Endothelial cell of umbilical vein (primary cell): Measurements from ENCODE around the gene USP40. TPM values are rescaled to one million over a fixed set of nuclear protein-coding genes. Genes with fewer than 3 reads are reported as not detected.

ENCODE experiments used
- BruUV-seq: library from RNA; stranded (reverse); fragments of 400-500 nt; replicated peaks from 2 replicates; lab custom pipeline; 2021; lab: Mats Ljungman, UMichigan
- CTCF ChIA-PET: fragments of 300-600, 350-600 bp; sonication (Branson Sonifier 250); formaldehyde crosslinking; loops from one replicate; lab custom pipeline; 2021; ENCODE audit warnings: antibody characterized with exemption, inconsistent platforms; lab: Charles Lee
- POLR2A ChIA-PET: fragments of 300-600, 350-600 bp; sonication (Branson Sonifier 250); formaldehyde crosslinking; loops from one replicate; lab custom pipeline; 2021; ENCODE audit warnings: antibody characterized with exemption, inconsistent platforms; lab: Charles Lee
- DNase-seq: peaks from one replicate; pipeline ENCODE4 v3.0.0-alpha.2; 2011; ENCODE audit warnings: low read depth, low spot score
- FAIRE-seq: peaks from 2 replicates; lab custom pipeline; 2011; peaks lifted over from hg19 to GRCh38; lab: Jason Lieb, UNC
- H2AFZ ChIP-seq: 2 replicates; pipeline ENCODE4 v1.6.0; 2012; ENCODE audit warnings: low read depth, low read length, control low read depth, inconsistent platforms
- H3K27ac ChIP-seq: 2 replicates; pipeline ENCODE4 v1.5.1; 2011; ENCODE audit warnings: low read depth, mild to moderate bottlenecking, control low read depth, low read length, moderate library complexity; ENCODE audit not compliant: insufficient read depth
- H3K27me3 ChIP-seq, 2 experiments: 2 replicates each; pipeline versions ENCODE4 v1.6.0 to v1.6.1; 2011; ENCODE audit warnings: low read length in 2 of 2, mixed read lengths in 1 of 2; ENCODE audit not compliant: control insufficient read depth in 2 of 2, insufficient read depth in 2 of 2
- H3K36me3 ChIP-seq, 2 experiments: 2 replicates in 1 of 2; 3 replicates in 1 of 2; pipeline ENCODE4 v1.5.1; 2011; ENCODE audit warnings: low read length in 2 of 2, mild to moderate bottlenecking in 1 of 2, moderate library complexity in 1 of 2; ENCODE audit not compliant: control insufficient read depth in 2 of 2, insufficient read depth in 2 of 2; ENCODE audit errors: extremely low read depth in 1 of 2
- H3K4me1 ChIP-seq: 3 replicates; pipeline ENCODE4 v1.5.1; 2011; ENCODE audit warnings: mild to moderate bottlenecking, low read length; ENCODE audit not compliant: control insufficient read depth, insufficient read depth; ENCODE audit errors: extremely low read depth
- H3K4me2 ChIP-seq: 2 replicates; pipeline ENCODE4 v1.6.1; 2011; ENCODE audit warnings: low read length, control low read depth, mixed read lengths; ENCODE audit not compliant: insufficient read depth
- H3K4me3 ChIP-seq, 3 experiments: fragments of 200-600 bp in 1 of 3; sonication (generic), shearing (Covaris generic) in 1 of 3; replicated peaks in 1 of 3; 2 replicates each; pipeline ENCODE4 v1.5.1; 2011 to 2016; ENCODE audit warnings: control low read depth in 3 of 3, low read length in 3 of 3, mild to moderate bottlenecking in 2 of 3, inconsistent platforms in 1 of 3, low read depth in 1 of 3, moderate library complexity in 1 of 3; ENCODE audit not compliant: insufficient read depth in 1 of 3
- H3K79me2 ChIP-seq: 2 replicates; pipeline ENCODE4 v1.6.0; 2012; ENCODE audit warnings: low read length, inconsistent platforms; ENCODE audit not compliant: control insufficient read depth, insufficient read depth
- H3K9ac ChIP-seq: replicated peaks from 2 replicates; pipeline ENCODE3; 2011; ENCODE audit warnings: low read length, control low read depth; ENCODE audit not compliant: insufficient read depth; ENCODE audit errors: extremely low read depth
- H3K9me1 ChIP-seq: replicated peaks from 3 replicates; pipeline ENCODE4 v1.6.0; 2011; ENCODE audit warnings: mild to moderate bottlenecking, low read length; ENCODE audit not compliant: control insufficient read depth, insufficient read depth; ENCODE audit errors: extremely low read depth
- H3K9me3 ChIP-seq: replicated peaks from 2 replicates; pipeline ENCODE4 v1.5.1; 2012; ENCODE audit warnings: low read length, inconsistent platforms; ENCODE audit not compliant: control insufficient read depth, insufficient read depth
- H4K20me1 ChIP-seq: replicated peaks from 2 replicates; pipeline ENCODE3; 2011; ENCODE audit warnings: mild to moderate bottlenecking, low read length; ENCODE audit not compliant: control insufficient read depth, insufficient read depth; ENCODE audit errors: extremely low read depth
- CTCF ChIP-seq, 2 donors: IDR thresholded peaks; 1 replicate in 1 of 2; 2 replicates in 1 of 2; pipeline ENCODE4 v1.5.1; 2011; ENCODE audit warnings: low read length in 2 of 2, mild to moderate bottlenecking in 2 of 2, moderate library complexity in 2 of 2, control low read depth in 1 of 2, inconsistent platforms in 1 of 2, low read depth in 1 of 2; ENCODE audit not compliant: insufficient read depth in 1 of 2; ENCODE audit errors: extremely low read depth in 1 of 2
- EZH2 ChIP-seq: IDR thresholded peaks from 2 replicates; pipeline ENCODE4 v1.6.1; 2012; ENCODE audit warnings: borderline replicate concordance, low read depth, mild to moderate bottlenecking, moderate library complexity, low read length, inconsistent platforms; ENCODE audit not compliant: severe bottlenecking
- FOS ChIP-seq: IDR thresholded peaks from 2 replicates; pipeline ENCODE4 v1.6.1; 2011; ENCODE audit warnings: mild to moderate bottlenecking, low read length, moderate library complexity, borderline replicate concordance; ENCODE audit not compliant: insufficient read depth
- GATA2 ChIP-seq: IDR thresholded peaks from 2 replicates; pipeline ENCODE4 v1.7.0; 2011; ENCODE audit warnings: low read depth, mild to moderate bottlenecking, moderate library complexity, mixed read lengths, low read length; ENCODE audit not compliant: insufficient read length, insufficient read depth
- JUN ChIP-seq: IDR thresholded peaks from 2 replicates; pipeline ENCODE4 v1.6.1; 2011; ENCODE audit warnings: borderline replicate concordance, low read depth; ENCODE audit not compliant: insufficient read length, insufficient read depth
- MAX ChIP-seq: IDR thresholded peaks from 2 replicates; pipeline ENCODE4 v1.6.1; 2011; ENCODE audit not compliant: insufficient read depth, insufficient read length
- MYC ChIP-seq: IDR thresholded peaks from one replicate; pipeline ENCODE4 v1.6.1; 2011; ENCODE audit warnings: mild to moderate bottlenecking, low read depth, low read length
- POLR2A ChIP-seq: IDR thresholded peaks from 2 replicates; pipeline ENCODE4 v1.6.1; 2012; ENCODE audit warnings: low read depth, mild to moderate bottlenecking, control low read depth, low read length
- POLR2AphosphoS5 ChIP-seq: IDR thresholded peaks from 2 replicates; pipeline ENCODE4 v1.6.1; 2012; ENCODE audit warnings: low read depth, mild to moderate bottlenecking, control low read depth, low read length, moderate library complexity; ENCODE audit not compliant: insufficient read depth
- dilution Hi-C: fragments of 300-500 bp; cut with MboI; formaldehyde crosslinking; loops from one replicate; pipeline ENCODE4 v1.15.0; 2019; ENCODE audit warnings: low sequenced_read_pairs; ENCODE audit not compliant: extremely low pct_ligation_motif_present
- intact Hi-C: fragments of 100-400 bp; cut with micrococcal nuclease; formaldehyde crosslinking; loops from one replicate; pipeline ENCODE4 v1.10.0; 2022
- polyA plus RNA-seq, 4 experiments: library from polyadenylated mRNA; depleted of rRNA in 3 of 4; stranded (reverse) in 3 of 4; unstranded in 1 of 4; fragments of >200 nt; gene quantifications; 2 replicates each; pipeline versions ENCODE4 v1.2.1 to v1.2.3, GENCODE V29; 2011 to 2012; ENCODE audit warnings: missing spikeins in 1 of 4
- total RNA-seq: library from RNA; stranded (reverse); gene quantifications from 2 replicates; pipeline ENCODE4 v1.2.3, GENCODE V29; 2021

The USP40 gene
- total and polyA plus RNA-seq, 2 donors (not counting 3 experiments of a cell fraction or from before 2014, with no cell fraction given) = 32.2 to 32.5 TPM

- CTCF ChIA-PET = interaction anchor here (1.2 to 2.0 kb wide), 2 partner anchors 49 to 209 kb away, joined by 3 to 4 read pairs; no protein-coding TSS in a partner anchor
- Histone ChIP-seq H3K9me3 (no peaks in the 10 kb centered on the region), H2AFZ (no peak overlapping the region), H3K27ac (no peak overlapping the region), H3K9ac (no peak overlapping the region), H4K20me1 (no peaks in the 10 kb centered on the region), H3K4me2 (no peak overlapping the region), H3K36me3 (no peaks in the 10 kb centered on the region), H3K79me2 (no peaks in the 10 kb centered on the region), H3K27me3 (no peaks in the 10 kb centered on the region), H3K4me1 (no peaks in the 10 kb centered on the region), H3K9me1 (no peaks in the 10 kb centered on the region), H3K4me3 (no peak overlapping the region)
- DNase-seq (no peak), FAIRE-seq (no peak)
- TF ChIP-seq GATA2 = no peak
- no peak for TF ChIP-seq MYC
- no peak for TF ChIP-seq MAX
- TF ChIP-seq JUN = no peak
- no peak for TF ChIP-seq FOS
- no peak for TF ChIP-seq POLR2AphosphoS5
- no peak for TF ChIP-seq EZH2
- no peak for TF ChIP-seq CTCF (IDR thresholded peaks at IDR 0.05; ENCODE audit: extremely low read depth in 1 of 2, insufficient read depth in 1 of 2, low read depth in 1 of 2, low read length in 2 of 2)
- TF ChIP-seq POLR2A = no peak
- intact Hi-C loops = no loop called here
- dilution Hi-C loops = no loop called here
- POLR2A ChIA-PET = no interaction called here
- BruUV-seq = no TSS peak
These were observed 68.5 kb downstream of the USP40 start for GRCh38 chr2:233498126-233498525.
